CD14-positive monocyte (primary cell): ENCODE measurements around the gene NAPG. TPM values are rescaled to one million over a fixed set of nuclear protein-coding genes. Genes with fewer than 3 reads are reported as not detected.

ENCODE experiments used
- DNase-seq, 3 donors: peaks; one replicate each; pipeline ENCODE4 v3.0.0-alpha.2; 2011 to 2022
- H2AFZ ChIP-seq: 2 replicates; pipeline ENCODE4 v1.6.0; 2012; ENCODE audit warnings: mild to moderate bottlenecking, low read depth, low read length, inconsistent platforms; ENCODE audit not compliant: insufficient read depth, poor library complexity, severe bottlenecking
- H3K27ac ChIP-seq, 2 donors: 1 replicate in 1 of 2; 2 replicates in 1 of 2; pipeline ENCODE4 v1.5.1; 2012 to 2013; ENCODE audit warnings: low read length in 2 of 2, control low read depth in 1 of 2, inconsistent platforms in 1 of 2, low read depth in 1 of 2, mild to moderate bottlenecking in 1 of 2
- H3K27me3 ChIP-seq, 2 donors: one replicate each; pipeline versions ENCODE4 v1.6.0 to v1.6.1; 2011 to 2013; ENCODE audit warnings: low read length in 2 of 2; ENCODE audit not compliant: control insufficient read depth in 2 of 2, insufficient read depth in 2 of 2
- H3K36me3 ChIP-seq, 2 donors: replicated peaks in 1 of 2; 1 replicate in 1 of 2; 2 replicates in 1 of 2; pipeline versions ENCODE4 v1.5.1 to v1.6.1; 2012 to 2013; ENCODE audit warnings: low read length in 2 of 2, control low read depth in 1 of 2, inconsistent platforms in 1 of 2, mild to moderate bottlenecking in 1 of 2; ENCODE audit not compliant: insufficient read depth in 2 of 2, control insufficient read depth in 1 of 2
- H3K4me1 ChIP-seq, 2 donors: 1 replicate in 1 of 2; 2 replicates in 1 of 2; pipeline versions ENCODE4 v1.5.1 to v1.6.1; 2012 to 2013; ENCODE audit warnings: low read length in 2 of 2, control low read depth in 1 of 2, inconsistent platforms in 1 of 2, mild to moderate bottlenecking in 1 of 2, moderate library complexity in 1 of 2; ENCODE audit not compliant: insufficient read depth in 2 of 2, control insufficient read depth in 1 of 2
- H3K4me2 ChIP-seq: replicated peaks from 2 replicates; pipeline ENCODE3; 2012; ENCODE audit warnings: low read length, moderate library complexity, mild to moderate bottlenecking; ENCODE audit not compliant: poor library complexity, severe bottlenecking; ENCODE audit errors: extremely low read depth
- H3K4me3 ChIP-seq, 3 experiments: fragments of 200-600 bp in 1 of 3; sonication (generic) in 1 of 3; replicated peaks in 1 of 3; 1 replicate in 2 of 3; 2 replicates in 1 of 3; pipeline ENCODE4 v1.5.1; 2011 to 2013; ENCODE audit warnings: low read length in 3 of 3, mild to moderate bottlenecking in 3 of 3, control low read depth in 2 of 3, low read depth in 2 of 3, inconsistent platforms in 1 of 3, moderate library complexity in 1 of 3
- H3K79me2 ChIP-seq: 2 replicates; pipeline ENCODE4 v1.6.0; 2012; ENCODE audit warnings: mild to moderate bottlenecking, control low read depth, inconsistent platforms, low read length, moderate library complexity; ENCODE audit not compliant: insufficient read depth
- H3K9ac ChIP-seq: 2 replicates; pipeline ENCODE4 v1.6.0; 2017; ENCODE audit warnings: low read length, mild to moderate bottlenecking; ENCODE audit not compliant: insufficient read depth, poor library complexity, severe bottlenecking
- H3K9me3 ChIP-seq, 2 donors: replicated peaks in 1 of 2; 1 replicate in 1 of 2; 2 replicates in 1 of 2; pipeline versions ENCODE4 v1.5.1 to v1.6.1; 2012 to 2013; ENCODE audit warnings: low read length in 2 of 2, control low read depth in 1 of 2; ENCODE audit not compliant: control insufficient read depth in 1 of 2, insufficient read depth in 1 of 2
- H4K20me1 ChIP-seq: 2 replicates; pipeline ENCODE4 v1.6.0; 2012; ENCODE audit warnings: mild to moderate bottlenecking, low read length, control low read depth, moderate library complexity; ENCODE audit not compliant: insufficient read depth
- H3K27ac Mint-ChIP-seq, 7 donors: one replicate each; pipeline ENCODE4 v1.8.0; 2020; ENCODE audit warnings: mild to moderate bottlenecking in 7 of 7, mixed read lengths in 7 of 7, moderate library complexity in 6 of 7, inconsistent platforms in 2 of 7
- H3K27me3 Mint-ChIP-seq, 3 donors: one replicate each; pipeline ENCODE4 v1.8.0; 2021 to 2022; ENCODE audit warnings: low read depth in 3 of 3, mild to moderate bottlenecking in 3 of 3, mixed read lengths in 3 of 3, moderate library complexity in 3 of 3, inconsistent platforms in 1 of 3
- H3K36me3 Mint-ChIP-seq, 2 donors: one replicate each; pipeline ENCODE4 v1.8.0; 2020; ENCODE audit warnings: mixed read lengths in 2 of 2, inconsistent platforms in 1 of 2, mild to moderate bottlenecking in 1 of 2
- H3K4me1 Mint-ChIP-seq: one replicate; pipeline ENCODE4 v1.8.0; 2020; ENCODE audit warnings: mild to moderate bottlenecking, mixed read lengths
- H3K4me3 Mint-ChIP-seq, 2 donors: one replicate each; pipeline ENCODE4 v1.8.0; 2020; ENCODE audit warnings: mild to moderate bottlenecking in 2 of 2, mixed read lengths in 2 of 2, moderate library complexity in 1 of 2
- H3K9me3 Mint-ChIP-seq, 7 donors: one replicate each; pipeline ENCODE4 v1.8.0; 2020 to 2022; ENCODE audit warnings: mixed read lengths in 7 of 7, mild to moderate bottlenecking in 6 of 7, moderate library complexity in 6 of 7, inconsistent platforms in 2 of 7
- CTCF ChIP-seq: fragments of 200-600 bp; IDR thresholded peaks from one replicate; pipeline ENCODE4 v1.8.0; 2022; ENCODE audit warnings: antibody characterized with exemption, mild to moderate bottlenecking
- WGBS: methylation state at CpG from one replicate; pipeline ENCODE4 v1.1.5; 2013; ENCODE audit warnings: missing lambda C conversion rate; ENCODE audit not compliant: insufficient coverage; 5-methylcytosine and 5-hydroxymethylcytosine counted together
- intact Hi-C, 2 donors: fragments of 100-400 bp; cut with micrococcal nuclease; formaldehyde crosslinking; loops; one replicate each; pipeline versions ENCODE4 v1.15.0 to v1.15.1; 2023
- polyA plus RNA-seq, 3 donors: library from polyadenylated mRNA; depleted of rRNA in 1 of 3; unstranded in 2 of 3; stranded (reverse) in 1 of 3; fragments of 300-500 nt in 2 of 3; fragments of >200 nt in 1 of 3; fragmentation: Illumina TruSeq in 2 of 3; gene quantifications; 1 replicate in 2 of 3; 2 replicates in 1 of 3; pipeline ENCODE4 v1.2.3, GENCODE V29; 2012 to 2021

The NAPG gene
- polyA plus RNA-seq, 3 donors, result 14.8 to 17.5 (median 15.9) TPM

GRCh38 chr18:10526561-10526949 lies 728 bp downstream of the NAPG start:
- peaks cover 3 to 9% of the 10 kb centered on the region in 2 donors for H3K36me3 ChIP-seq
- peak overlapping the region; percentile 84 for H3K4me2 ChIP-seq
- DNase-seq, result no peak
- no peak for TF ChIP-seq CTCF
- peak overlapping the region; percentile 88 to 94 (median 89) for H3K4me3 ChIP-seq
- intact Hi-C loops, result loop anchor here in 1 of 2 donors (10.0 kb wide), 2 partner anchors 912 to 1052 kb away; partner anchors contain the start of genes PPP4R1 and RALBP1
- H3K4me3 Mint-ChIP-seq, result peak overlapping the region; percentile 93 to 95
- peaks cover 53% of the 10 kb centered on the region for H3K4me1 Mint-ChIP-seq
- 6% methylated on average over 10 of the region's 11 CpGs for WGBS
- peak overlapping the region; percentile 73 for H2AFZ ChIP-seq
- peak overlapping the region; percentile 92 to 98 (median 96) for H3K27ac Mint-ChIP-seq
- H3K9ac ChIP-seq, result peak overlapping the region; percentile 82
- H3K27me3 Mint-ChIP-seq, result no peaks in the 10 kb centered on the region
- H4K20me1 ChIP-seq, result peaks cover 48% of the 10 kb centered on the region
- no peaks in the 10 kb centered on the region for H3K9me3 Mint-ChIP-seq
- peaks cover 3 to 5% of the 10 kb centered on the region in 2 donors for H3K36me3 Mint-ChIP-seq
- peaks cover 58% of the 10 kb centered on the region for H3K79me2 ChIP-seq
- no peaks in the 10 kb centered on the region for H3K27me3 ChIP-seq
- H3K4me1 ChIP-seq, result peaks cover 41 to 53% of the 10 kb centered on the region in 2 donors
- peak overlapping the region; percentile 84 to 88 for H3K27ac ChIP-seq
- no peaks in the 10 kb centered on the region for H3K9me3 ChIP-seq

- no peak overlapping the region for H2AFZ ChIP-seq
- peaks cover 52% of the 10 kb centered on the region for H4K20me1 ChIP-seq
- peak overlapping the region in 3 of 7 donors; percentile 6 to 55 (median 31) for H3K27ac Mint-ChIP-seq
- peaks cover 41 to 53% of the 10 kb centered on the region in 2 donors for H3K4me1 ChIP-seq
- H3K36me3 Mint-ChIP-seq, result peaks cover 9 to 12% of the 10 kb centered on the region in 2 donors
- intact Hi-C loops, result loop anchor here in 1 of 2 donors (10.0 kb wide), 2 partner anchors 914 to 1054 kb away; partner anchors contain the start of genes PPP4R1 and RALBP1
- H3K9ac ChIP-seq, result no peak overlapping the region
- H3K9me3 ChIP-seq, result no peaks in the 10 kb centered on the region
- no peak for DNase-seq
- no peak overlapping the region for H3K4me2 ChIP-seq
- peaks cover 75% of the 10 kb centered on the region for H3K79me2 ChIP-seq
- peaks cover 53% of the 10 kb centered on the region for H3K4me1 Mint-ChIP-seq
- no peaks in the 10 kb centered on the region for H3K27me3 Mint-ChIP-seq
- no peaks in the 10 kb centered on the region for H3K27me3 ChIP-seq
- H3K4me3 Mint-ChIP-seq, result no peak overlapping the region
- no peaks in the 10 kb centered on the region for H3K9me3 Mint-ChIP-seq
- WGBS, result 80% methylated on average over 3 of the region's 3 CpGs
- H3K27ac ChIP-seq, result no peak overlapping the region
- no peak for TF ChIP-seq CTCF
- no peak overlapping the region for H3K4me3 ChIP-seq
- H3K36me3 ChIP-seq, result peaks cover 8 to 24% of the 10 kb centered on the region in 2 donors
Observed at GRCh38 chr18:10528439-10528838, 2.6 kb downstream of the NAPG start.
